KOPT-K1 (cell line): ENCODE data around the gene ALPK1.

Source experiments
- H3K27ac ChIP-seq: fragments of 200-600 bp; sonication (generic); 2 replicates; pipeline ENCODE4 v1.5.1; 2016; ENCODE audit warnings: antibody characterized with exemption, mild to moderate bottlenecking, low read depth, low read length; ENCODE audit not compliant: poor library complexity, severe bottlenecking
- H3K36me3 ChIP-seq: fragments of 200-600 bp; sonication (generic); 2 replicates; pipeline ENCODE4 v1.5.1; 2017; ENCODE audit warnings: antibody characterized with exemption, mild to moderate bottlenecking, low read length, moderate library complexity; ENCODE audit not compliant: insufficient read depth
- H3K9me3 ChIP-seq: fragments of 200-600 bp; sonication (generic); 2 replicates; pipeline ENCODE4 v1.5.1; 2017; ENCODE audit warnings: antibody characterized with exemption, low read length, mild to moderate bottlenecking; ENCODE audit not compliant: insufficient read depth, poor library complexity, severe bottlenecking

Gene ALPK1

DNA sequence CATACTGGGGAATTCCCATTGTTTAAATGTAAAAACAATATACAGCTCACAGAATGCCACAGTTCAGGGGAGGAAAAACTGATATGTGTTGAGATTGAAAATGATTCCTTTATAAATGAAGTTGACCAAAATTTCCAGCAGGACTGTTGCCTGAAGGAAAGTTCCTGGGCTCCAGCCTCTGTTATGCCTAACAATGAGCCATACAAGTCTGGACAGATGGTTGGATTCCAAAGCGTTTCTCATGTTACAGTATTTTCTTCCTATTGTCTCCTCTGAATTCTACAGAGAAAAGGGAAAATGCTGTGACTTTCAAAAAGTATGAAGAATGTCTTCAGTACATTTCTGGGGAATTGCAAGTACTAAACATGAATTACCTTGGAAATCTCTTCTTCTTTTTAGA is 73.3 kb downstream of the ALPK1 start:
- Histone ChIP-seq H3K27ac (no peak overlapping the region), H3K9me3 (no peaks in the 10 kb centered on the region), H3K36me3 (no peaks in the 10 kb centered on the region)

DNA sequence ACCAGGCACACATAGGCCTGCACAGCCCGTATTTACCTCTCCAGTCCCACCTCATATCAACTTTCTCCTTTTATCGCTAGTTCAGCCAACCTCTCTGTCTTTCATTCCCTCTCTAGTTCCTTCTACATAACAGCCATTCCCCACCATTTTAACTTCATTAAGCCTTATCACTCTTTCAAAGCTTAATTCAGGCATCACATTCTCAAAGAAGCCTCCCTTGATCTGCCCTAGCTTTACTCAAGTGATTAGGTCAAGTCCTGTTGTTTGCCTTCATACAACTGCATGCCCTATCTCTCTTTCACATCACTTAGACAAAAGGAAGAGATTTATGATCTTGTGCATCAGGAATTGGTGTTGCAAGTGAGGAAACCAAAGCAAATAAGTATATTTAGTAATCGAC is 74.2 kb downstream of the ALPK1 start:
- H3K27ac ChIP-seq = no peak overlapping the region
- no peaks in the 10 kb centered on the region for H3K9me3 ChIP-seq
- H3K36me3 ChIP-seq = no peaks in the 10 kb centered on the region

DNA sequence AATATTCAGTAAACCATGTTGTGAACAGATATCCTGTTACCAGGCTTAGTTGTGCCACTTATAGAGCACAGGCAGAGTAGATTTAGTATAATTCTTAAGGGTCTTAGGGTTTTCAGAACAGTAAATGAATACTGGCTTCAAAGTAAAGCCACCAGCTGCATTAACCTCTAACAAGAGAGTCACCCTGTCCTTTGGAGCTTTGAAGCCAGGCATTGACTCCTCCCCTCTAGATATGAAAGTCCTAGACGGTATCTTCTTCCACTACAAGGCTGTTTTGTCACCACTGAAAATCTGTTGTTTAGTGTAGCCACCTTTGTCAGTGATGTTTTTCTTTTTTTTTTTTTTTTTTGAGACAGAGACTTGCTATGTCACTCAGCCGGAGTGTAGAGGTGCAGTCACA is 77.7 kb downstream of the ALPK1 start:
- Histone ChIP-seq H3K27ac (no peak overlapping the region), H3K9me3 (no peaks in the 10 kb centered on the region), H3K36me3 (no peaks in the 10 kb centered on the region)

DNA sequence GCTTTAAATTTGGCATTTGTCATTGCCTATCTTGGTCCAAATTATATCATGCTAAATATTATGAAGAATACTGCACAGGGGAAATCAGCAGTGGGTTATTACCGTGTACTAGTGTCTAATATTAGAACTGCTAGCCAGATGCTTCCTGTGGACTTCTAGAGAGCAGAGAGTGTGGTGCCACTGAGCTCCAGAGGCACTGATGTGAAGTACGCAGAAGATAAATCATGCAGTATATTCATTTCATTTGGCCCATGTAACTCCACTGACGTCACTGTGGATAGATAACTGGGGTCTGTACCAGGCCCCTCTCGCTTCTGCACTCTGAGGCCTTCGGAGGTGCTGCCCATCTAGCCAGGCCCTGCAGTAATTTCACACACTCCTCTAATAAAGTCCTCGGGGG is 80.0 kb downstream of the ALPK1 start:
- H3K9me3 ChIP-seq = no peaks in the 10 kb centered on the region
- no peaks in the 10 kb centered on the region for H3K36me3 ChIP-seq
- no peak overlapping the region for H3K27ac ChIP-seq

DNA sequence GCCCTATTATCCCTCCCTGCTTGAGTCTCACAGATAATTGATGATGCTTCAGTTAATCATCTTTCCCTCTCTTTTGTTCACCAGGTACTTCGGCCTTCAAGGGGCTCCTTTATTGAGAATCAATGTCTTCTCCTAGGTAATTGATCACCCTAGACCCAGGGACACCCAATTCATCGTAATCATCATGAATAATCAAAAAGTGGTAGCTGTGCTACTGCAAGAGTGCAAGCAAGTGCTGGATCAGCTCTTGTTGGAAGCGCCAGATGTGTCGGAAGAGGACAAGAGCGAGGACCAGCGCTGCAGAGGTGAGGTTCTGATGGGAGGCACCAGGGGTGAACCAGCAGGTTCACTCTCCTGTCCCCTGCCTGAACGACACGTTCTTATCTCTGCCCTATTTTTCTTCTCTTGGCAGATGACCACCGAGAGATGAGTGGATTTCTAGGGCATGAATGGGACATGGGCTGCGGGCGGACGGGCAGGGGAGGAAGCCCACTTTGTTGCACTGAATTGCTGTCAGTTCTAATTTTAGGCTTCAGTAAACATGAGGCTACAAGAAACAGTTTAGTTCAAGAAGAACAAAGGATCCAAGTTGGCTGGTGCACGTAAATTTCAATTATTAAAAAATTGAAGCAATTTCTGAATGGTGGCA is 80.5 kb downstream of the ALPK1 start:
- H3K36me3 ChIP-seq = no peaks in the 10 kb centered on the region

DNA sequence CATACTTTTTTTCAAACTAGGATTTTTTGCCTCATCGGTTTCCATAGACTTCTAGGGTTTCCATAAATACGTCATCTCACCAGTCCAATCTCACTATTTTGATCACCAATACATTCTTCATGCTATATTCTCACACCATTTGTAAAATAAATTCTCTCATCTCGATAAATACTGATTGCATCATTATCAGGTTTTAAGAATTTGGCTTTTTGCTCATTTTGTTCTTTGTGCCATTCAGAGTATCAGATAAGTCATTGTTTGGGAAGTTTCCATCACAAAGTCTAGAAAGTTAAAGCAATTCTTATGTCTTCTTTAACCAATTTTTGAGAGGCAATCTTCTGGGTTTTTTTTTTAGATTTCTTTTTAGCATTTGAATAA is 81.1 kb downstream of the ALPK1 start:
- no peaks in the 10 kb centered on the region for H3K9me3 ChIP-seq
- H3K36me3 ChIP-seq = no peaks in the 10 kb centered on the region
- H3K27ac ChIP-seq = no peak overlapping the region

More for the DNA sequence above, 80.5 kb downstream of the ALPK1 start:
- H3K27ac ChIP-seq = no peak overlapping the region
- H3K9me3 ChIP-seq = no peaks in the 10 kb centered on the region

DNA sequence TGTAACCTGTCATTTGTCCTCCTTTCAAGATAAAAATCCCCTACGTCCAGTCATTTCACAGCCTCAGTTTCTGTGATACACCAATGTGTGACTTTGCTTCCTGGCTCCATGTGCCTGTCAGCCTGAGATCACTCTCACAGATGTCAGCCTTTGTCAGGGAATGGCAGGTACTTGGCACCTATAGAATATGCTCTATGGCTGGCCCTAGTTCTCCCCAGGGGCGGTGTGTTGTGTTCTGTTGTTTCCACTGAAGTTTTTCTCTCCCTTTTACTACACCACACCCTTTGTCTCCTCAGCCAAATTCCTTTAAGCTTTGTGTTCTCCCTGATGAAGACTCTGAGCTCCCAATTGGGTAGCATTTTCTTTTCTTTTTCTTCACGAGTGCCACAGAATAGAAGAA is 81.7 kb downstream of the ALPK1 start:
- H3K9me3 ChIP-seq = no peaks in the 10 kb centered on the region
- H3K36me3 ChIP-seq = no peaks in the 10 kb centered on the region
- H3K27ac ChIP-seq = no peak overlapping the region

DNA sequence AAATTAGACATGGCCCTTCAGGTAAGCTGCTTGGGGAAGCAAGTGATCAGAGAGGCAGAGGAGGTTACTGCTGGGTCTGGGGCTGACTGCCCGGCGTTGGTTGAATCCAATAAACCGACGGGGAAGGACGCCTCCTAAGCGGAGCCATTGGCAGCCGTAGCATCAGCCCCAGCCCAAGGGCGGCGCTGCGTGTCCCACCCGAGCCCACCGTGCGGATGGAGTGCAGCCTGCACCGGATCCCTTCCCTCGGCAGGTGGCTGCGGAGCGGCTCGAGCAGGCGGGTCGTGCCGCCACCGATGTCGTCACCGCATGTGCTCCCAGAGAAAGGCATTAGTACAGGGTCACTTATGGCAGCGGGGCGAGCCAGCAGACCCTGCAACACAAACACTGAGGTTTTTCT is 82.1 kb downstream of the ALPK1 start:
- no peak overlapping the region for H3K27ac ChIP-seq
- H3K9me3 ChIP-seq = no peaks in the 10 kb centered on the region
- H3K36me3 ChIP-seq = no peaks in the 10 kb centered on the region

DNA sequence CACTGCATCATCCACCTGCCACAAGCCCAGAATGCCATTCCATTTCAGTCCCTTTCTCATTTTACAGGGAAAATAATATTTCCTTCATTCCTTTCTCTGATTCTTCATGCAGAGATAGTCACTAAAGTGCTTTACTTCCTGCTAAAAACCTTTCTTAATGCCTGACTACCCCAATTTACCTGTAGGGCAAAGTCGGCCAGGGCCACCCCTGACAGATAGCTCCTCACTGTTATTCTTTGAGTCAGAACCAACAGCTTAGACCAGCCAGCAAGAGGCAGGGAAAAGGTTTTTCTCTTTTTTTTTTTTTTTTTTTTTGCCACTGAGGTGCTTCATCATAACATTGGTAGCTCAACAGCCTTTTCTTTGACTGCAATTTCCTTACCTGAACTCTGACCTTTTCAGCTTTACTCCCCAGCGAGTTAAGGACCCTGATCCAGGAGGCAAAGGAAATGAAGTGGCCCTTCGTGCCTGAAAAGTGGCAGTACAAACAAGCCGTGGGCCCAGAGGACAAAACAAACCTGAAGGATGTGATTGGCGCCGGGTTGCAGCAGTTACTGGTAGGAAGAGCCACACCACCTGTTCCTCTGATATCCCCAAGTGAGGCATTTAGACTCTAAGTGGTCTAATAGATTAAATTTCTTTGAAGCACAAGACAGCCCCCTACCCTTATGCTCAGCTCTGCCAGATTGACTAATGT is 85.0 kb downstream of the ALPK1 start:
- Histone ChIP-seq H3K36me3 (no peaks in the 10 kb centered on the region), H3K9me3 (no peaks in the 10 kb centered on the region), H3K27ac (no peak overlapping the region)

DNA sequence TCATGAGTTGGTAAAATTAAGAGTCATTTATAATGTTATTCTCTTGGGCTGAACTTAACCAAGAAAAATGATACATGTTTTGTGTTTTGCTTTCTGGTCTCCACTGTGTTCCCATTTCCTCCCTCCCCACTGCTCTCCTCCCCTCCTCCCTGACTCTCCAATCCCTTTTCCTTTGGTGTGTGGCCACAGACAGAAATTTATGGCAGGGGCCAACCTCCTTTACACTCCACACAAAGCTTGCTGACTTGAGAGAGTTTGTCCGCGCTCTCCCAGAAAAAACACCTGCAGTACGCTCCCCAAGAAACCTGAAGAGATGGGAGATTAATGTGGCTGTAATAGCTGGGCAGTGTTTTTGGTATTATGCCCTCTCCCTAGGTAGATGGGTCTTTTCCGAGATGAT is 88.9 kb downstream of the ALPK1 start:
- Histone ChIP-seq H3K36me3 (no peaks in the 10 kb centered on the region), H3K27ac (no peak overlapping the region), H3K9me3 (no peaks in the 10 kb centered on the region)

DNA sequence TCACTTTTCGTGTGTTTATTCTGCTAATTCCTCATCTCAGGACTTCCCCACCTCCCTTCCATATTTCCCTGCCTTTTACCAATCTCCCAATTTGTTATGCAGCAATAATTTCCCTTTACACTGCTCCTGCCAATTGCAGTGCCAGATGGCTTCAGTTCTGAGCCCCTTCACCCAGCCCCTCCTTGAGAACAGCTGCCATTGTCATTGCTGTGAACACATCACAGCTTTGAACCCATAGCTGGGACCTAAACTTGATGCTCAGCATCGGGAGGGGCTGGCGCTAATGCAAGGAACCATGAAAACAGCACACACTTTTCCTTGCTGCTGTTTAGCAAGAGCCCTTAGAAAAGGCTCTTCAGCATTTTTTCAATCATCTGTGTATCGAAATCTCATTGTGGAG is 104.9 kb downstream of the ALPK1 start:
- no peak overlapping the region for H3K27ac ChIP-seq
- no peaks in the 10 kb centered on the region for H3K36me3 ChIP-seq
- H3K9me3 ChIP-seq = no peaks in the 10 kb centered on the region

DNA sequence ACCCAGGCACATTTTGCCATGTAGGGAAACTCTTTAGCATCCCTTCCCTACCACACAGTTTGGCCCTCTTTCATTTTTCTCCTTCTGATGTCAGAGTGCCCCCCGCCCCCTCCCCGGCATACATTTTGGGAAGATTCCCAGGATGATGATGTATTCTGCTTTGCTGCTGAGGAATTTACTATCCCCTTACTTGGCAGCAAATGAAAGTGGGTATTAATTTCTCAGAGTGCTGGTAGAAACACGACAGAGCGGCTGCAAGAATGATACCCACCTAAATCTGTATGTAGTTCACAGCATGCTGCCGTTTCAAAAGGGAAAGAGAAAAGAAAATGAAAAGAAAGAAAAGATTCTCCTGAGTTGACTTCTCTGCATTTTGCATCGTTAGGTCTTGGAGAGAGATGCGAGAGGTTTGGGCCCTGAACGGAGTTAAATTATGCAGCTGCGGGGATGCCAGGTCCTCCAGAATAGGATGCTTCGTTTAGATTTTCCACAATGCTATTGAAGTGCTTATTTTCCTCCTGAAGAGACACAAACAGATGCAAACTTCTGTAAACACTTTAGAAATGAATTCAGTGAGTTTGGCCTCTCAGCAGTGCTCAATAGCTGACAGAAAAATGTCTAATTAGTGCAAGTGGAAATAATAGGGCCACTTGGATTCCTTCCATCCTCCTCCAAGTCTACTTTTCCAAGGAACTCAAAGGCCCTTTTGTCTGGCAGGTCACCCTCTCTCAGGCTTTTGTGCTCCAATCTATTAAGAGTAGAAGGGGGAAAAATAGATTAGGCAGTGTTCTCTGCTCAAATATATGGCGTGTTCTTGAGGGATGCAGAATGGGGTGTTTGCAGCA is 106.2 kb downstream of the ALPK1 start:
- Histone ChIP-seq H3K9me3 (no peaks in the 10 kb centered on the region), H3K27ac (no peak overlapping the region), H3K36me3 (no peaks in the 10 kb centered on the region)

DNA sequence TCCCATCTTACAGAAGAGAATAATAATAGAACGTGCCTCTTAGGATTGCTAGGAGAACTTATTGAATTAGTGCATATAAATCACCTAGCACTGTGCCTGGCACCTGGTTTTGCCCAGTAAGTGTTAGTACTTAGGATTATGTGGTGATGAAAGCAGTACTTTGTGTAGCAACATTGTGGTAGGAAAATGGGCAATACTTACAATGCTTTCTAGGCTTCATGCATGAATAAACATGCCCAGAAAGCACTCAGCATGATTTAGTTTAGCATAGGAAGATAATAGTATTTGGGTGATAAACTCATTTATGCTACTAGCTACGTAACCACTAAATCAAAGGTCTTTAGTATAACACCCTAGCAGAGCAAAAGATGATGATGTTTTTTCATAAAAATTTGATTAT is 113.2 kb downstream of the ALPK1 start:
- no peaks in the 10 kb centered on the region for H3K9me3 ChIP-seq
- no peaks in the 10 kb centered on the region for H3K36me3 ChIP-seq
- no peak overlapping the region for H3K27ac ChIP-seq

DNA sequence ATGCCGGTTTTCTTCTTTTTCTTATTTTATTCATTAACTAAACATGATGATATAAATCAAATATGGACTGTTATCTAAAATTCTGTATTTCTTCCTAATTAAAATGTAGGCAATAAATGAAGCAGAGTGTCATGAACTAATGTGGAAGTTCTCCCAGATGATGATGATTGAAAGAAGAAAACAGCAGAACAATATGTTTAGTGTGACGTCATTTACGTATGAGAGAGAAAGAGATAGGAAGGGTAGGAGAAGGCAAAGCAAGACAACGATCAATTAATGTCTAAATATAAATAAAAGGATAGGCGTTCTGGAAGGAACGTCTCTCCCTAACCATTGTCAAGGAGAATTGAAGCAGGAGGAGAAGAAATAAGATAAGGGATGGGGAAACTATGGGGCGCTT is 113.6 kb downstream of the ALPK1 start:
- Histone ChIP-seq H3K27ac (no peak overlapping the region), H3K9me3 (peaks cover 1% of the 10 kb centered on the region), H3K36me3 (no peaks in the 10 kb centered on the region)

DNA sequence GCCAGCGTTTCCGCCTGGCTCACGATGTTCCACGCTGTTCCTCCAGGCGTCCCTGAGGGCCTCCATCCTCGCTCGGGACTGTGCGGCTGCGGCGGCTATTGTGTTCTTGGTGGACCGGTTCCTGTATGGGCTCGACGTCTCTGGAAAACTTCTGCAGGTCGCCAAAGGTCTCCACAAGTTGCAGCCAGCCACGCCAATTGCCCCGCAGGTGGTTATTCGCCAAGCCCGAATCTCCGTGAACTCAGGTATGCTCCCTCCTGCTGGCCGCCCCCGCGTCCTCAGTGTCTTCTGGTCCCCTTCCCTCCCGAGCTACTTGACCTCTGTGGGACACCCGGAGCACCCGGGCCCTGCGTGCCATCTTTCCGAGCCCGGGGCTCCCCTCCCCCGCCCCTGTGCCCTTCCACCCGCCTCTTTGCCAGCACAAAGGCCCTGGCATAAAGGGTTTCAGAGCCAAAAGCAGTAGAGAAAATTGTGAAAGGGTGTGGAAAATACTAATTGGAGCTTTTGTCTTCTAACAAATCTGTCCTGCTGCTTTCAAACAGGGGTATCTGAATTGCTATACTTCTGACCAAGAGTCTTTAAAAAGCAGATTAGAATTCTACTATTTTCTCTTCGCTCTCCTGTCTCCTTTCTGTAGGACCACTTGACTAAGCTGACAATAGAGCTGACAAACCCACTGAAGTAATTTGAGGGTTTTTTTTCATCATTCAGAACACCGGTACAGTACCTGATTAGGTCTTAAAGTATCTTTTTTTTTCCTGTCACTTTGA is 114.8 kb downstream of the ALPK1 start:
- no peaks in the 10 kb centered on the region for H3K36me3 ChIP-seq
- peaks cover 10% of the 10 kb centered on the region for H3K9me3 ChIP-seq
- H3K27ac ChIP-seq = no peak overlapping the region
